IPS-15b (cell line): ENCODE measurements around the gene HTR3C.
"Not testable (repeated sequence)": the region's sequence is repeated elsewhere in the genome, so short reads cannot be mapped to it uniquely, and the experiment has no call there.

ENCODE experiments used
- H3K27me3 ChIP-seq: one replicate; pipeline ENCODE4 v1.6.1; 2013; ENCODE audit warnings: low read length; ENCODE audit not compliant: control insufficient read depth, insufficient read depth
- H3K36me3 ChIP-seq: one replicate; pipeline ENCODE4 v1.6.1; 2013; ENCODE audit warnings: low read length; ENCODE audit not compliant: control insufficient read depth, insufficient read depth
- H3K4me1 ChIP-seq: one replicate; pipeline ENCODE4 v1.6.1; 2013; ENCODE audit warnings: mild to moderate bottlenecking, low read length; ENCODE audit not compliant: control insufficient read depth, insufficient read depth
- H3K4me3 ChIP-seq: one replicate; pipeline ENCODE4 v1.5.1; 2013; ENCODE audit warnings: low read depth, low read length
- H3K9ac ChIP-seq: one replicate; pipeline ENCODE4 v1.6.1; 2013; ENCODE audit warnings: low read depth, mild to moderate bottlenecking, low read length
- H3K9me3 ChIP-seq: one replicate; pipeline ENCODE4 v1.6.1; 2013; ENCODE audit warnings: mild to moderate bottlenecking, low read length; ENCODE audit not compliant: control insufficient read depth, insufficient read depth

The HTR3C gene

GRCh38 chr3:184052767-184053166 lies at the start of gene HTR3C:
TSS of gene HTR3C (plus strand) at chr3:184053047. CDS start at chr3:184053081, 34 bp downstream.
- Histone ChIP-seq H3K9me3 (no peaks in the 10 kb centered on the region), H3K27me3 (no peaks in the 10 kb centered on the region), H3K4me3 (no peak within 1 kb of the TSS), H3K4me1 (no peaks in the 10 kb centered on the region), H3K9ac (no peak within 1 kb of the TSS), H3K36me3 (no peaks in the 10 kb centered on the region)

GRCh38 chr3:184003187-184003967 lies 49.5 kb upstream of the HTR3C start:
- Histone ChIP-seq H3K4me3 (no peak overlapping the region), H3K9me3 (no peaks in the 10 kb centered on the region), H3K27me3 (no peaks in the 10 kb centered on the region), H3K36me3 (peaks cover 4% of the 10 kb centered on the region), H3K4me1 (no peaks in the 10 kb centered on the region), H3K9ac (no peak overlapping the region)

GRCh38 chr3:184004476-184004875 lies 48.4 kb upstream of the HTR3C start:
- no peaks in the 10 kb centered on the region for H3K9me3 ChIP-seq
- H3K9ac ChIP-seq = no peak overlapping the region
- H3K36me3 ChIP-seq = peaks cover 4% of the 10 kb centered on the region
- no peak overlapping the region for H3K4me3 ChIP-seq
- H3K27me3 ChIP-seq = no peaks in the 10 kb centered on the region
- no peaks in the 10 kb centered on the region for H3K4me1 ChIP-seq

GRCh38 chr3:184005941-184006507 lies 46.8 kb upstream of the HTR3C start:
- no peaks in the 10 kb centered on the region for H3K27me3 ChIP-seq
- H3K4me3 ChIP-seq = no peak overlapping the region
- peaks cover 4% of the 10 kb centered on the region for H3K36me3 ChIP-seq
- H3K9ac ChIP-seq = no peak overlapping the region
- H3K4me1 ChIP-seq = no peaks in the 10 kb centered on the region
- H3K9me3 ChIP-seq = no peaks in the 10 kb centered on the region

GRCh38 chr3:184007143-184007813 lies 45.6 kb upstream of the HTR3C start:
- H3K36me3 ChIP-seq, H3K9me3 ChIP-seq, H3K27me3 ChIP-seq, H3K4me3 ChIP-seq, H3K9ac ChIP-seq, H3K4me1 ChIP-seq: not testable (repeated sequence)

GRCh38 chr3:184008161-184008560 lies 44.7 kb upstream of the HTR3C start:
- H3K4me1 ChIP-seq = no peaks in the 10 kb centered on the region
- H3K4me3 ChIP-seq = no peak overlapping the region
- H3K9me3 ChIP-seq = no peaks in the 10 kb centered on the region
- no peaks in the 10 kb centered on the region for H3K27me3 ChIP-seq
- H3K9ac ChIP-seq = no peak overlapping the region
- H3K36me3 ChIP-seq = peaks cover 5% of the 10 kb centered on the region

- H3K27me3 ChIP-seq = no peaks in the 10 kb centered on the region
- H3K4me1 ChIP-seq = peaks cover 4% of the 10 kb centered on the region
- H3K9ac ChIP-seq = no peak overlapping the region
- peaks cover 5% of the 10 kb centered on the region for H3K36me3 ChIP-seq
- no peaks in the 10 kb centered on the region for H3K9me3 ChIP-seq
- no peak overlapping the region for H3K4me3 ChIP-seq
Observed at GRCh38 chr3:184011230-184011876, 41.5 kb upstream of the HTR3C start.

- Histone ChIP-seq H3K4me1 (peaks cover 9% of the 10 kb centered on the region), H3K9me3 (no peaks in the 10 kb centered on the region), H3K4me3 (no peak overlapping the region), H3K36me3 (peaks cover 5% of the 10 kb centered on the region), H3K9ac (no peak overlapping the region), H3K27me3 (no peaks in the 10 kb centered on the region)
Observed at GRCh38 chr3:184011937-184012889, 40.6 kb upstream of the HTR3C start.

GRCh38 chr3:184015381-184016019 lies 37.3 kb upstream of the HTR3C start:
- no peaks in the 10 kb centered on the region for H3K9me3 ChIP-seq
- no peak overlapping the region for H3K9ac ChIP-seq
- peaks cover 9% of the 10 kb centered on the region for H3K4me1 ChIP-seq
- H3K4me3 ChIP-seq = no peak overlapping the region
- no peaks in the 10 kb centered on the region for H3K27me3 ChIP-seq
- H3K36me3 ChIP-seq = peaks cover 5% of the 10 kb centered on the region

- peaks cover 9% of the 10 kb centered on the region for H3K4me1 ChIP-seq
- no peaks in the 10 kb centered on the region for H3K27me3 ChIP-seq
- no peaks in the 10 kb centered on the region for H3K9me3 ChIP-seq
- no peak overlapping the region for H3K4me3 ChIP-seq
- peaks cover 5% of the 10 kb centered on the region for H3K36me3 ChIP-seq
- no peak overlapping the region for H3K9ac ChIP-seq
Observed at GRCh38 chr3:184016169-184016570, 36.7 kb upstream of the HTR3C start.
